ENCODE results near the gene COQ9.
"Not testable (repeated sequence)": the region's sequence is repeated elsewhere in the genome, so short reads cannot be mapped to it uniquely, and the experiment has no call there.

The COQ9 gene

GRCh38 chr16:57424583-57424982 lies 22.7 kb upstream of the COQ9 start:
- H3K27ac ChIP-seq: no peak overlapping the region
- H3K4me3 ChIP-seq: no peak overlapping the region

DNA sequence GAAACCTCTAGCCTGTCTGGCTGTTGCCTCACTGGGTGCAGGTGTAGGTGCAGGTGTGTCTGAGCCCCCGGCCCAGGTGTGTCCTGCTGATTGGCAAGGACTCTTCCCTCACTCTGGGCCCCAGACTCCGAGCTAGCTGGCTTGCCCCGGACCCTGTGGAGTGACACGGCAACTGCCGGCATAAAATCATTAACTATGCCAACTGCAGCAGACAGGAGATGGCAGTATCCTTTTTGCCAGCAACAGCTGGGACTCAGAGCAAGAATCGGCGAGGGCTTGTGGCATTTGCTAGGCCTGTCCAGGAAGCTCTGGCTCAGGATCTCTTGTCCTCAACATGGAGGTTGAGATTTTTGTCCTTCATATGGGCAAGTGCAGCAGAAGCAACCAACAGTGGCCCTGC lies 20.9 kb upstream of the COQ9 start:
- no peak overlapping the region for H3K4me3 ChIP-seq
- H3K27ac ChIP-seq: no peak overlapping the region

GRCh38 chr16:57427307-57427706 lies 20.0 kb upstream of the COQ9 start:
- no peak overlapping the region for H3K27ac ChIP-seq
- no peak overlapping the region for H3K4me3 ChIP-seq

- Histone ChIP-seq H3K27ac (no peak overlapping the region), H3K4me3 (no peak overlapping the region)
Measured at GRCh38 chr16:57427824-57428223, 19.5 kb upstream of the COQ9 start.

- Histone ChIP-seq H3K4me3 (no peak overlapping the region), H3K27ac (no peak overlapping the region)
Measured at GRCh38 chr16:57430955-57431354, 16.3 kb upstream of the COQ9 start.

DNA sequence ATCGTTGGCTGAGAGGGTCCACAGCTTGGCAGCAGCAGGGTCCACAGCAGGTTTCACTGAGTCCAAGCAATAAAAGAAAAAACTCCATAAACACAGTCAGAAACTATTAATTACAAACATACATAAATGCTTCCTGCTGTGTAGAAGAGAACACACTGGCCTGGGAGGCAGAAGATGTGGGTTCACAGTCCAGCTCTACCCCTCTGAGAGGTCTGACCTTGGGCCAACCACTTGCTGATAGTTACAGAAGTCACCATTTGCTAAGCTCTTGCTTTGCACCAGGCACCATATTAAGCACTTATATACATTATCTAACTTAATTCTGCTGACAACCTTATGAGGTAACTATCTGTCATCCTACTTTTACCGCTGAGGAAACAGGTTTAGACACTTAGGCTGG lies 14.8 kb upstream of the COQ9 start:
- Histone ChIP-seq H3K4me3 (no peak overlapping the region), H3K27ac (peak overlapping the region in 1 of 21 experiments; percentile 2)

DNA sequence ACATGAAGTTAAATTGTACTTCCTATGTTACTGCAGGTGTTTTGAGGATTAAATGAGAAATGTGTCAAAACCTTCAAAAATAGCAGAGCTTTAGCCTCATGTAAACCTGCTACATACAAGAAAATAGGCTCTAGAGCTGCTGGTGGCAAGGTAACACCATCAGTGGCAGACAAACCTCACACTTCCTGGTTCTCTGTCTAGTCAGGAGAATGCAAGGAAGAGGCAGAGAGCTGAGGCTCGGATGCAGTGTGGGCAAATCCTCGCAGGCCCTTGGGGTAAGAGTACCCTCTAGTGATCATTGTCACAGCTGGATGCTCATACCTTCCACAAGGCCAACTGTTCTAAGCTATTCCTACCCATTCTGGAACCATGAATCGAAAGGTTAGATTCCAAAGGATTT lies 14.3 kb upstream of the COQ9 start:
- Histone ChIP-seq H3K4me3 (no peak overlapping the region), H3K27ac (peak overlapping the region in 1 of 21 experiments; percentile 2)

DNA sequence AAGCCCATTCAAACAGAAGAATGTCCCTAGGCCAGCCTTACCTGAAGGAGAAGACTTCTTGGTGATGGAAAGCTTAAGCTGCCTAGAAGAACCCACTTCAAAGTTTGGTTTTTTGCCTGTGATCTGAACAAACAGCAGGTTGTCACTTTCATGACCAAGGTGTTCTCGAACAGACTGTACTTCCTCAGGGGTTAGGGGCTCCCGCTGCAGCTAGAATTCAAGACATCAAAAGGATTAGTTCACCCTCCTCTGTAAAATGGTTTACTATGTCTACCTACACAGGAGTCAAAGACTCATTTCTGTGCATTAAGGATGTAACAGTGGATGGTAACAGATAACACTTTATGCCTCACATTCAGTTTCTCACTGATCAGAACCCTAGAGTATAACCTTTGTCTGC lies 13.3 kb upstream of the COQ9 start:
- H3K27ac ChIP-seq: no peak overlapping the region

DNA sequence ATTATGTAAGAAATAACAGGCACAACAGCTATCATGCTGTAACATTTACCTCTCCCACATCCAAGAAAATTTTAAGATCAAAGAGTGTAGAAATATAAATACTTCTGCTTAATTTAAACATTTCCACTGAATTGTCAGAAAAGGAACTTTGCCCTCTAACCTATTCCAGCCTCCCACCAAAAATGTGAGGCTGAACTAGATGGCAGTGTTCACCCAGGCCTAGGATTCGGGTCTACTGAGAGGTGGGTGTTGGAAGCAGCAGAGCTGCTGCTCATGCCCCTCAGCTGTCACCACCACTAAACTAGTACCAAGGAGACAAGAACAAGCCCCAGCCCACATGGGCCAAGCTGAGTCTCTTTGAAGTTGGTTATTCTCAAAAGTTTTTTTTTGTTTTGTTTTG lies 11.4 kb upstream of the COQ9 start:
- Histone ChIP-seq H3K27ac (no peak overlapping the region), H3K4me3 (no peak overlapping the region)

More for the DNA sequence above, 13.3 kb upstream of the COQ9 start:
- H3K4me3 ChIP-seq: no peak overlapping the region

- H3K27ac ChIP-seq, H3K4me3 ChIP-seq: not testable (repeated sequence)
Measured at GRCh38 chr16:57439947-57440346, 7.3 kb upstream of the COQ9 start.

DNA sequence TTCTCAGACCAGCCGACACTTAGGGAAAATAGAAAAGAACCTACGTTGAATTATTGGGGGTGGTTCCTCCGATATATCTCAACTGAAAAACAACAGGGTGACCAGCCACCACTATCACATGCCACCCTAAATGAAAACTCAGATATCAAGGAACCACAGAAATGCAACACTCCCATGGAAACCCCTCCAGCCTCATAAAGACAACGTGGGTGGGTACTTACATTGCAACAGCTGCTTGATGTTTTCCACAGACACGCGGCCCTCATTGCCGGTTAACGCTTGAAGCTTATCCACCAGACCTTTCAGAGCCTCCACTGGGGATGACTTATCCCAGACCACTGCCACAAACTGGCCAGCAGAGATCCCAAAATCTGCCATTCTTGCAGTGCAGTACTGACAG lies 6.7 kb upstream of the COQ9 start:
- H3K4me3 ChIP-seq, H3K27ac ChIP-seq: not testable (repeated sequence)

DNA sequence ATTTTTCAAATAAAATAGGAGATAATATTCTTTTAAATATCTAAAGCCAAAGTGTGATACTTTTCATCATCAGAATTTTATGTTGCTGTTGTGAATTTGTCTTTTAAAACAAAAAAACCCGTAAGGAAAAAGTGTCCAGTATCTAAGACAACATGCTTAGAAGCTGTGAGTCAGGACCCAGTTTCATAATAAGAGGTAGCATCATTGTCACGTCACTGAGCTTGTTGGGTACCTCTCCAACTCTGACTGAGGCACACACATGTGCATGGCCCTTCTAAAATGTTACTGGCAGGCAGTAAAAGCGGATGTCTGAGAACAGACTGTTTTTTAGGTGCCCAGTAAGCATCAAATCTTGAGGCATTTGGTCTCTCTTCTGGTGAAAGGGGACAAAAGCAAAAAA lies 2.6 kb upstream of the COQ9 start:
- H3K4me3 ChIP-seq: no peak overlapping the region
- H3K27ac ChIP-seq: no peak overlapping the region

GRCh38 chr16:57445510-57445909 lies 1.8 kb upstream of the COQ9 start:
- H3K27ac ChIP-seq: no peak overlapping the region

GRCh38 chr16:57446531-57447185 lies 621 bp upstream of the COQ9 start:
- Histone ChIP-seq H3K4me3 (peak overlapping the region; percentile 69 to 98 (median 87)), H3K27ac (peak overlapping the region; percentile 84 to 99 (median 95))

More at GRCh38 chr16:57445510-57445909, 1.8 kb upstream of the COQ9 start:
- no peak overlapping the region for H3K4me3 ChIP-seq

DNA sequence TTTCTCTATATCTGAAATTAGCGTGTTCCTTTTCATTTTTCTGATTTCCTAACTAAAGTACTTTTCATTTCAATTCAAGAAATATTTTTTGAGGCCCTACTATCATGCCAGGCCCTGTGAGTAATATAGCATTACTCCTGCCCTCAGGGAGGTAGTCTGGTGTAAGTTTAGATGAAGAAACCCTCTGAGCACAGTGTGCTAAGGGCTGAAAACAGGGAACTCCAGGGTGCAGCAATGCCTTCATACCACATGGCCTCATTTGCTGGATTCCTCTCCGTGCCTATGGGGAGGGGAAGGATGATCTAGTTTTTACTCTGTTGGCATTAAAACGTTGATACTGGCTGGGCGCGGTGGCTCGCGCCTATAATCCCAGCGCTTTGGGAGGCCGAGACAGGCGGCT lies 4.7 kb downstream of the COQ9 start:
- no peak overlapping the region for H3K4me3 ChIP-seq
- no peak overlapping the region for H3K27ac ChIP-seq

DNA sequence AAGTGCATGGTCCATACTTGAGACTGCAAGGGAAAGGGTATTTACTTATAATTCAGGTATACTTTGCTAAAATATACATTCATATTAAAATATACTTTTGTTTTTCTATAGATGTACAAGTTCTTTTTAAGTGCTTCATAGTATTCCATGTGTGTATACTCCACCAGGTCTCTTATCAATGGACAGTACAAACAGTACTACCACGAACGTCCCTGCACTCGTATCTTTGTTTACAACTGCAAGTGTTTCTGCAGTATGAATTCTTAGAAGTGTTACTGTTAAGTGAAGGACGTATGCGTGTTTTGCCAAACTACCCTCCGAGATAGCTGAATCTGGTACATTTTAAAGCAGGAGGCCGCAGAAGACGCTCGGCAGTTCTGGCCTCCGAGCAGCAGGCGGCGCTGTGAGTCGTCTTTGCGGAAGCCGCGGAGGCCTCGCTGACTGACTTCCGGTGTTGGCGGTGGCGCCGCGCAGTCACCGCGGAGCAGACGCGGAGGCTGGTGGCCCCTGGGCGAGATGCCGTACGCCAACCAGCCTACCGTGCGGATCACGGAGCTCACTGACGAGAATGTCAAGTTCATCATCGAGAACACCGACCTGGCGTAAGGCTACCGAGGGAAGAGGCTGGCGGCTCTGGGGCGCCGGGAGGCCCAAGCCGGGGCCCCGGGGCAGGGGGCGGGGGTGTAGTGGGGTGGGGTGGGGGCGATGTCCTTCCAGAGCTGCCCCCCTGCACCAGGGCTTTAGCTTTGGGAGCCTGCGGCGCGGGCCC lies 15.1 kb downstream of the COQ9 start, which contains the start of gene POLR2C:
Gene POLR2C, plus strand, starts transcription at position 471 of the 769 bp plus-strand sequence. Its CDS starts 46 bp downstream, at position 517.
- peak within 1 kb of the TSS; percentile 77 to 98 (median 95) for H3K27ac ChIP-seq
- peak within 1 kb of the TSS; percentile 69 to 100 (median 88) for H3K4me3 ChIP-seq

GRCh38 chr16:57462978-57463362 lies 15.7 kb downstream of the COQ9 start:
- Histone ChIP-seq H3K4me3 (peak overlapping the region; percentile 69 to 100 (median 88)), H3K27ac (peak overlapping the region; percentile 77 to 98 (median 95))

DNA sequence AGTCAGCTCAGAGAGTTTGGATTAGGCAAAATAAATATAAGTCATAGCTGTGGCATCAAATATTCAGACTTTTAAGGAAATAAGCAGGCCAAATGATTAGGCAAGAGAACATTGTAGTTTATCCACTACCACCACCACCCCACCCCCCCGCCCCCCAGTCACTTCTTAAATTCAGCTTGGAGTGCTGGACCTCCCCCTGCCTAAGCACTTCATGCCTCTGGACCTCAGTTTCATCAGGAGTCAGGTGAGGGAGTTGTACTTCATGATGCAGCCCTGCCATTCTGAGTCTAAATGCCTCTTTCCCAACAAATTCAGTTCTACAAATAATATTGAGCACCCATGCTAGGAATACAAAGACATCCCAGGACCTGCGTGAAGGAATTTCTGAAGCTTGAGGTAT lies 17.2 kb downstream of the COQ9 start:
- H3K27ac ChIP-seq: no peak overlapping the region
- no peak overlapping the region for H3K4me3 ChIP-seq

- Histone ChIP-seq H3K4me3 (no peak overlapping the region), H3K27ac (no peak overlapping the region)
Measured at GRCh38 chr16:57468346-57468745, 21.1 kb downstream of the COQ9 start.

GRCh38 chr16:57469046-57469445 lies 21.8 kb downstream of the COQ9 start:
- Histone ChIP-seq H3K4me3 (no peak overlapping the region), H3K27ac (no peak overlapping the region)

DNA sequence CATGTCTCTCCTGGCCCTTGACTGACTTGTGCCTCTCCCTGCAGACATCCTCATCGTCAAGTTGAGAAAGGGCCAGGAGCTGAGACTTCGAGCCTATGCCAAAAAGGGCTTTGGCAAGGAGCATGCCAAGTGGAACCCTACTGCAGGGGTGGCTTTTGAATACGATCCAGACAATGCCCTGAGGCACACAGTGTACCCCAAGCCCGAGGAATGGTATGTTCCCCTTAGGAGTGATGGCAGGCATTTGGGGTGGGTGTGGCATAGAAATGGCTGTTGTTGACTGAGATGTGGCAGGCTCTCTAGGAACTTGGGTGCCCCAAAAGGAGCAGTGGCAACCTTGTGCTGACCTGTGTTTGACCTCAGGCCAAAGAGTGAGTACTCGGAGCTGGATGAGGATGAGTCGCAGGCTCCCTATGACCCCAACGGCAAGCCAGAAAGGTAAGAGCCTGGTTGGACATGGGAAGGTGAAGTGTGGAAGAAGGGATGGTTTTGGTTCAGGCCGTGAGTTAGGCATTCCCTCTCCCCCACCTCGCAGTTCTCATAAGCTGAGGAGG lies 22.7 kb downstream of the COQ9 start:
- no peak overlapping the region for H3K4me3 ChIP-seq
- no peak overlapping the region for H3K27ac ChIP-seq
